Neural progenitor cell (in vitro differentiated cells): ENCODE data around the gene GRK6. TPM values are rescaled to one million over a fixed set of nuclear protein-coding genes. Genes with fewer than 3 reads are reported as not detected.
A peak's percentile ranks its signal among the peaks of the same experiment; 100 is the strongest.

Experiments used
- DNase-seq: peaks from one replicate; pipeline ENCODE4 v3.0.0-alpha.2; 2016; ENCODE audit warnings: low spot score
- H2AFZ ChIP-seq: fragments of 200-600 bp; sonication (generic); replicated peaks from 2 replicates; pipeline ENCODE4 v1.6.1; 2016; ENCODE audit warnings: antibody characterized with exemption
- H3F3A ChIP-seq: fragments of 200-600 bp; sonication (generic); 2 replicates; pipeline ENCODE4 v1.6.1; 2016; ENCODE audit warnings: antibody characterized with exemption, low read depth
- H3K27ac ChIP-seq: fragments of 200-600 bp; sonication (generic); 2 replicates; pipeline ENCODE4 v1.5.1; 2016; ENCODE audit warnings: mild to moderate bottlenecking
- H3K27me3 ChIP-seq: fragments of 200-600 bp; sonication (generic); 2 replicates; pipeline ENCODE4 v1.6.1; 2016; ENCODE audit warnings: mild to moderate bottlenecking, moderate library complexity
- H3K36me3 ChIP-seq: fragments of 200-600 bp; sonication (generic); 2 replicates; pipeline ENCODE4 v1.5.1; 2016
- H3K4me1 ChIP-seq: fragments of 200-600 bp; sonication (generic); 2 replicates; pipeline ENCODE4 v1.6.1; 2016; ENCODE audit warnings: mixed run types
- H3K4me2 ChIP-seq: fragments of 200-600 bp; sonication (generic); 2 replicates; pipeline ENCODE4 v1.6.1; 2016
- H3K4me3 ChIP-seq: fragments of 200-600 bp; sonication (generic); 2 replicates; pipeline ENCODE4 v1.5.1; 2016
- H3K79me2 ChIP-seq: fragments of 200-600 bp; sonication (generic); 2 replicates; pipeline ENCODE4 v1.6.1; 2016; ENCODE audit warnings: low read depth
- H3K9ac ChIP-seq: fragments of 200-600 bp; sonication (generic); 2 replicates; pipeline ENCODE4 v1.6.1; 2016
- H3K9me3 ChIP-seq: fragments of 200-600 bp; sonication (generic); 2 replicates; pipeline ENCODE4 v1.5.1; 2016; ENCODE audit warnings: low read depth
- H4K20me1 ChIP-seq: fragments of 200-600 bp; sonication (generic); 2 replicates; pipeline ENCODE4 v1.6.1; 2016; ENCODE audit warnings: low read depth
- H3K27ac Mint-ChIP-seq: 3 replicates; pipeline ENCODE4 v1.8.0; 2021; ENCODE audit warnings: mixed read lengths
- H3K27me3 Mint-ChIP-seq: 2 replicates; pipeline ENCODE4 v1.8.0; 2022; ENCODE audit warnings: low read depth, mild to moderate bottlenecking, inconsistent platforms, moderate library complexity, mixed read lengths; ENCODE audit not compliant: insufficient read depth
- H3K36me3 Mint-ChIP-seq: 3 replicates; pipeline ENCODE4 v1.8.0; 2021; ENCODE audit warnings: mixed read lengths
- H3K4me1 Mint-ChIP-seq: 3 replicates; pipeline ENCODE4 v1.8.0; 2021; ENCODE audit warnings: mixed read lengths
- H3K4me3 Mint-ChIP-seq: 3 replicates; pipeline ENCODE4 v1.8.0; 2021; ENCODE audit warnings: mild to moderate bottlenecking, moderate library complexity, mixed read lengths
- H3K9me3 Mint-ChIP-seq: 3 replicates; pipeline ENCODE4 v1.8.0; 2020; ENCODE audit warnings: mixed read lengths
- CTCF ChIP-seq: fragments of 200-600 bp; sonication (generic); IDR thresholded peaks from 2 replicates; pipeline ENCODE4 v1.5.1; 2017; ENCODE audit warnings: antibody characterized with exemption, mild to moderate bottlenecking
- EZH2 ChIP-seq: fragments of 200-600 bp; sonication (generic); IDR thresholded peaks from 2 replicates; pipeline ENCODE4 v1.6.1; 2017; ENCODE audit warnings: antibody characterized with exemption, mild to moderate bottlenecking, moderate library complexity
- EZH2phosphoT487 ChIP-seq: fragments of 200-600 bp; sonication (generic); IDR thresholded peaks from 2 replicates; pipeline ENCODE4 v1.6.1; 2017; ENCODE audit warnings: antibody characterized with exemption
- total RNA-seq: library from RNA; depleted of rRNA; stranded (reverse); fragments of >200 nt; gene quantifications from 2 replicates; pipeline ENCODE4 v1.2.3, GENCODE V29; 2015; ENCODE audit warnings: low replicate concordance

The GRK6 gene
- total RNA-seq, 1 donor from 2014 or later, result 24.0 TPM

GRCh38 chr5:177447611-177448243, 21.3 kb downstream of the GRK6 start:
- H3K36me3 Mint-ChIP-seq, result peaks cover 6% of the 10 kb centered on the region
- no peaks in the 10 kb centered on the region for H3K9me3 Mint-ChIP-seq
- H3F3A ChIP-seq, result peaks cover 49% of the 10 kb centered on the region
- H3K9me3 ChIP-seq, result no peaks in the 10 kb centered on the region
- no peaks in the 10 kb centered on the region for H3K36me3 ChIP-seq
- H4K20me1 ChIP-seq, result peaks cover 25% of the 10 kb centered on the region
- H3K27ac Mint-ChIP-seq, result peak overlapping the region; percentile 42
- H3K4me1 Mint-ChIP-seq, result peaks cover 53% of the 10 kb centered on the region
- peak; percentile 85 for DNase-seq
- H3K27ac ChIP-seq, result no peak overlapping the region
- TF ChIP-seq EZH2phosphoT487 (no peak), EZH2 (no peak), CTCF (no peak)
- peaks cover 17% of the 10 kb centered on the region for H3K4me1 ChIP-seq
- H3K4me3 Mint-ChIP-seq, result peak overlapping the region; percentile 75
- no peak overlapping the region for H3K9ac ChIP-seq
- no peaks in the 10 kb centered on the region for H3K79me2 ChIP-seq
- H2AFZ ChIP-seq, result no peak overlapping the region
- peaks cover 18% of the 10 kb centered on the region for H3K27me3 Mint-ChIP-seq
- peak overlapping the region; percentile 93 for H3K4me3 ChIP-seq
- peak overlapping the region; percentile 80 for H3K4me2 ChIP-seq
- no peaks in the 10 kb centered on the region for H3K27me3 ChIP-seq

GRCh38 chr5:177448244-177448950, 21.9 kb downstream of the GRK6 start:
- H3K4me1 Mint-ChIP-seq, result peaks cover 59% of the 10 kb centered on the region
- Histone ChIP-seq H3K79me2 (peaks cover 4% of the 10 kb centered on the region), H3K9ac (no peak overlapping the region), H3F3A (peaks cover 53% of the 10 kb centered on the region), H3K4me3 (no peak overlapping the region), H3K27ac (no peak overlapping the region), H3K4me2 (peak overlapping the region; percentile 80), H3K4me1 (peaks cover 17% of the 10 kb centered on the region), H3K9me3 (no peaks in the 10 kb centered on the region), H3K27me3 (no peaks in the 10 kb centered on the region), H2AFZ (no peak overlapping the region), H4K20me1 (peaks cover 31% of the 10 kb centered on the region), H3K36me3 (no peaks in the 10 kb centered on the region)
- H3K36me3 Mint-ChIP-seq, result peaks cover 6% of the 10 kb centered on the region
- H3K27ac Mint-ChIP-seq, result peak overlapping the region; percentile 92
- H3K4me3 Mint-ChIP-seq, result peak overlapping the region; percentile 75
- peaks cover 25% of the 10 kb centered on the region for H3K27me3 Mint-ChIP-seq
- DNase-seq, result no peak
- no peak for TF ChIP-seq CTCF
- TF ChIP-seq EZH2, result no peak
- TF ChIP-seq EZH2phosphoT487, result no peak
- H3K9me3 Mint-ChIP-seq, result no peaks in the 10 kb centered on the region

GRCh38 chr5:177449140-177450061, 22.9 kb downstream of the GRK6 start:
- Histone ChIP-seq H3K4me3 (no peak overlapping the region), H3K4me1 (peaks cover 22% of the 10 kb centered on the region), H3K27me3 (no peaks in the 10 kb centered on the region), H3K9ac (no peak overlapping the region), H3K27ac (no peak overlapping the region), H3K36me3 (no peaks in the 10 kb centered on the region), H3F3A (peaks cover 50% of the 10 kb centered on the region), H3K9me3 (no peaks in the 10 kb centered on the region), H3K79me2 (peaks cover 5% of the 10 kb centered on the region), H2AFZ (no peak overlapping the region), H4K20me1 (peaks cover 37% of the 10 kb centered on the region), H3K4me2 (no peak overlapping the region)
- H3K4me1 Mint-ChIP-seq, result peaks cover 65% of the 10 kb centered on the region
- H3K4me3 Mint-ChIP-seq, result peak overlapping the region; percentile 75
- no peak for DNase-seq
- H3K27me3 Mint-ChIP-seq, result peaks cover 30% of the 10 kb centered on the region
- H3K36me3 Mint-ChIP-seq, result peaks cover 6% of the 10 kb centered on the region
- TF ChIP-seq EZH2 (no peak), EZH2phosphoT487 (no peak), CTCF (no peak)
- H3K9me3 Mint-ChIP-seq, result no peaks in the 10 kb centered on the region
- H3K27ac Mint-ChIP-seq, result no peak overlapping the region
